LHCN-M2 (cell line): ENCODE data around the gene CMSS1. TPM values are rescaled to one million over a fixed set of nuclear protein-coding genes. Genes with fewer than 3 reads are reported as not detected.
"Not testable (repeated sequence)": the region's sequence is repeated elsewhere in the genome, so short reads cannot be mapped to it uniquely, and the experiment has no call there.

Source experiments
- DNase-seq: peaks from one replicate; pipeline ENCODE4 v3.0.0-alpha.2; 2012; ENCODE audit warnings: low read depth
- total RNA-seq: library from RNA; depleted of rRNA; stranded (reverse); fragments of >200 nt; gene quantifications from 2 replicates; pipeline ENCODE4 v1.2.3, GENCODE V29; 2014

Gene CMSS1
- total RNA-seq, 1 experiment from 2014 or later, result 37.1 TPM

- DNase-seq, result not testable (repeated sequence)
Observed at GRCh38 chr3:100051513-100051912, 233.9 kb downstream of the CMSS1 start.

- DNase-seq, result no peak
Observed at GRCh38 chr3:100053951-100054620, 236.4 kb downstream of the CMSS1 start.

- no peak for DNase-seq
Observed at GRCh38 chr3:100057716-100058575, 240.3 kb downstream of the CMSS1 start.

GRCh38 chr3:100059472-100059871 is 241.8 kb downstream of the CMSS1 start:
- no peak for DNase-seq

- no peak for DNase-seq
Observed at GRCh38 chr3:100060685-100061484, 243.2 kb downstream of the CMSS1 start.

- no peak for DNase-seq
Observed at GRCh38 chr3:100062665-100063064, 245.0 kb downstream of the CMSS1 start.

GRCh38 chr3:100063929-100064461 is 246.3 kb downstream of the CMSS1 start:
- no peak for DNase-seq

- DNase-seq, result no peak
Observed at GRCh38 chr3:100067589-100067988, 249.9 kb downstream of the CMSS1 start.

- peak; percentile 66 for DNase-seq
Observed at GRCh38 chr3:100068826-100069225, 251.2 kb downstream of the CMSS1 start.

GRCh38 chr3:100069472-100069871 is 251.8 kb downstream of the CMSS1 start:
- DNase-seq, result no peak

GRCh38 chr3:100072326-100073048 is 254.8 kb downstream of the CMSS1 start:
- DNase-seq, result no peak

- no peak for DNase-seq
Observed at GRCh38 chr3:100073049-100073713, 255.5 kb downstream of the CMSS1 start.

GRCh38 chr3:100073714-100074307 is 256.1 kb downstream of the CMSS1 start:
- DNase-seq, result no peak

GRCh38 chr3:100075196-100075595 is 257.5 kb downstream of the CMSS1 start:
- DNase-seq, result no peak

GRCh38 chr3:100075851-100076730 is 258.4 kb downstream of the CMSS1 start:
- DNase-seq, result no peak

- no peak for DNase-seq
Observed at GRCh38 chr3:100076731-100077529, 259.3 kb downstream of the CMSS1 start.

- no peak for DNase-seq
Observed at GRCh38 chr3:100079328-100079727, 261.7 kb downstream of the CMSS1 start.

- DNase-seq, result no peak
Observed at GRCh38 chr3:100080573-100080972, 262.9 kb downstream of the CMSS1 start.
